Loucy (cell line): ENCODE measurements around the gene WFIKKN2.

Experiments used
- EZH2phosphoT487 ChIP-seq: fragments of 200-600 bp; IDR thresholded peaks from 2 replicates; pipeline ENCODE4 v1.6.1; 2018; ENCODE audit warnings: antibody characterized with exemption, mild to moderate bottlenecking, moderate library complexity, borderline replicate concordance
- TF ChIP-seq, protein P1 (sequence below): fragments of 200-600 bp; sonication (generic); conservative IDR thresholded peaks from 2 replicates; pipeline ENCODE4 v1.5.1; 2014; ENCODE audit warnings: mild to moderate bottlenecking, antibody characterized with exemption, low read length

DNA sequence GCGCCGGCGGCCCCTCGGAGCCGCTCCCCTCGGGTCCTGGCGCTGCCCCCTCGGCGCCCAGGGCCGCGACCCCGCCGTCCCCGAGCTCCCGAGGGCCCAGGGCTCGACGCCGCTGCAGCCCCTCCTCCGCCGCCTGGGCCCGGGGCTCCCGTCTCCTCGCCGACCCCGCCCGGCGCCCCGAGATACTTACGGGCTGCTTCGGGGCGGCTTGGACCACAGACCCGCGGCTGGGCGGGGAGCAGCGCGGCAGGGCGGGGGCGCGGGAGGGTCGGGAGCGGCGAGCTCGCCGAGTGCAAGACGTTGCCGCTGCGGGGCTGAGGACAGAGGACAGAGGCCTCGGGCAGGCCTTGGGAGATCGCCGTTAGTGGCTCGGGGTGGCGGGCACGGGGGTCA lies 30.5 kb downstream of the WFIKKN2 start:
- TF ChIP-seq, protein P1, sequence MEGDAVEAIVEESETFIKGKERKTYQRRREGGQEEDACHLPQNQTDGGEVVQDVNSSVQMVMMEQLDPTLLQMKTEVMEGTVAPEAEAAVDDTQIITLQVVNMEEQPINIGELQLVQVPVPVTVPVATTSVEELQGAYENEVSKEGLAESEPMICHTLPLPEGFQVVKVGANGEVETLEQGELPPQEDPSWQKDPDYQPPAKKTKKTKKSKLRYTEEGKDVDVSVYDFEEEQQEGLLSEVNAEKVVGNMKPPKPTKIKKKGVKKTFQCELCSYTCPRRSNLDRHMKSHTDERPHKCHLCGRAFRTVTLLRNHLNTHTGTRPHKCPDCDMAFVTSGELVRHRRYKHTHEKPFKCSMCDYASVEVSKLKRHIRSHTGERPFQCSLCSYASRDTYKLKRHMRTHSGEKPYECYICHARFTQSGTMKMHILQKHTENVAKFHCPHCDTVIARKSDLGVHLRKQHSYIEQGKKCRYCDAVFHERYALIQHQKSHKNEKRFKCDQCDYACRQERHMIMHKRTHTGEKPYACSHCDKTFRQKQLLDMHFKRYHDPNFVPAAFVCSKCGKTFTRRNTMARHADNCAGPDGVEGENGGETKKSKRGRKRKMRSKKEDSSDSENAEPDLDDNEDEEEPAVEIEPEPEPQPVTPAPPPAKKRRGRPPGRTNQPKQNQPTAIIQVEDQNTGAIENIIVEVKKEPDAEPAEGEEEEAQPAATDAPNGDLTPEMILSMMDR = no peak
- TF ChIP-seq EZH2phosphoT487 = no peak
